ENCODE data around the gene TMEM87B.
"Not testable (repeated sequence)": the region's sequence is repeated elsewhere in the genome, so short reads cannot be mapped to it uniquely, and the experiment has no call there.

TMEM87B gene

DNA sequence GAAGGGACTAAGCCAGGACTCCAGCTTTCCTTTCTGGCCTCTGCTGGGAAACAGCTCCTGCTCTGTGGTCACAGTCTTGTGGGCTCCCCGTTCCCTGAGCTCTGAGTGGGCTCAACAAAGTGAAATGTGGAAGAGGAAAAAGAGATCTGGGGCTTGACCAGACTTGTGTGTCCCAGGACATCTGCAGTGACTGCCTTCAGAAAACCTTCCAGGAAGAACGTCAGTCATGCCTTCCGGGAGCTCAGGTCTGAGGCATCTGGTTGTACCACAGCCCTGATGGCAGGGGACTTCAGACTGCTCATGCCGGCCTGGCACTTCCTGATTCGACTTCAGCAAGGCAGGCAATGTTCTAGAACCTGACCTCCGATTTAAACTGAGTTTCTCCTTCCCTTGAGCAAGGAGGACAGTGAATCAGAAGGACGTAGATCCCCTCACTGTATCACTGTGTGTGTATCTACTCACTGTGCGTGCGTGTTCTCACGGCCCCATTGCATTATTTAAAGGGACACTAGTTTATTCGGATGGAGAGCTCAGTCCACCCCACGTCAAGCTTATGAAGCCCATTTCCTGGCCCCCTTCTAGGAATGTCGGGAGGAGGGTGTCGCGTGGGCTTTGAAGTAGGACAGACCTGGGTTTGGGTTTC lies 82.6 kb downstream of the TMEM87B start:
- intact Hi-C loops (cut with micrococcal nuclease), result no loop called here
- H3K27ac Mint-ChIP-seq, result no peak overlapping the region

DNA sequence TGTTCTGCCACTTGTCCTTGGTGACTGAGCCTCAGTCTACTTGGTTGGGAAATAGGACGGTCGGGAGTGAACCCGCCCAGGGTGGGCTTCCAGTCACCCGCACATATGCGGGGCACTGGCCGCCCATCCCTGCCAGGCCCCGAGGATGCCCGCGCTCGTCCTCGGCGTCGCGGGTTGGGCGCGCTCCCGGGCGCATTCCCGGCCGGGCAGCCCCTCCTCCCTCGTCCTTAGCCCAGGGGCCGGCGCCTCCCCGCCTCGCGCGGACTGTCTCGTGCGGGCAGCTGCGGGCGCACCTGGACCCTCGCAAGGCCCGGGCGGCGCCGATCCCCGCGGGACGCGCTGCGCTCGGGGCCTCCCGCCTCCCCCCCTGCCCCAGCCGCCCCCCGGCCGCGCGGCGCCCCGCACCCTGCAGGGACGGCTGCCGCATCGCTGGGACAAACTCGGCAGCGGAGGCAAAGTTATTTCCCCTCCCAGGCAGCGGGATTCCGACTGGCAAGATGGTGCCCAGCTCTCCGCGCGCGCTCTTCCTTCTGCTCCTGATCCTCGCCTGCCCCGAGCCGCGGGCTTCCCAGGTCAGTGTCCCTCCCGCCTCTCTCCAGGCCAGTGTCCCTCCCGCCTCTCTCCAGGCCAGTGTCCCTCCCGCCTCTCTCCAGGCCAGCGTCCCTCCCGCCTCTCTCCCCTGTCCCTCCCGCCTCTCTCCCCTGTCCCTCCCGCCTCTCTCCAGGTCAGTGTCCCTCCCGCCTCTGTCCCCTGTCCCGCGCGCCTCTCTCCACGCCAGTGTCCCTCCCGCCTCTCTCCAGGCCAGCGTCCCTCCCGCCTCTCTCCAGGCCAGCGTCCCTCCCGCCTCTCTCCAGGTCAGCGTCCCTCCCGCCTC lies 83.3 kb downstream of the TMEM87B start, which contains the start of gene FBLN7:
Gene FBLN7, plus strand, starts transcription at position 227 of the 874 bp plus-strand sequence. Its CDS starts 271 bp downstream, at position 498.
- no peaks in the 10 kb centered on the region for H3K9me3 Mint-ChIP-seq
- no peak within 1 kb of the TSS for H3K27ac Mint-ChIP-seq
- peaks cover 8% of the 10 kb centered on the region for H3K4me1 Mint-ChIP-seq (ENCODE audit: low read depth)
- intact Hi-C loops (cut with micrococcal nuclease), result no loop called here
- H3K4me3 Mint-ChIP-seq, result peak within 1 kb of the TSS; percentile 59
- peaks cover 54% of the 10 kb centered on the region for H3K27me3 Mint-ChIP-seq
- no peaks in the 10 kb centered on the region for H3K36me3 Mint-ChIP-seq (ENCODE audit: low read depth)

More for the DNA sequence above, 82.6 kb downstream of the TMEM87B start:
- Mint-ChIP-seq H3K4me3 (peak overlapping the region; percentile 57), H3K4me1 (ENCODE audit: low read depth) (peaks cover 8% of the 10 kb centered on the region), H3K9me3 (no peaks in the 10 kb centered on the region), H3K36me3 (ENCODE audit: low read depth) (no peaks in the 10 kb centered on the region), H3K27me3 (peaks cover 50% of the 10 kb centered on the region)

DNA sequence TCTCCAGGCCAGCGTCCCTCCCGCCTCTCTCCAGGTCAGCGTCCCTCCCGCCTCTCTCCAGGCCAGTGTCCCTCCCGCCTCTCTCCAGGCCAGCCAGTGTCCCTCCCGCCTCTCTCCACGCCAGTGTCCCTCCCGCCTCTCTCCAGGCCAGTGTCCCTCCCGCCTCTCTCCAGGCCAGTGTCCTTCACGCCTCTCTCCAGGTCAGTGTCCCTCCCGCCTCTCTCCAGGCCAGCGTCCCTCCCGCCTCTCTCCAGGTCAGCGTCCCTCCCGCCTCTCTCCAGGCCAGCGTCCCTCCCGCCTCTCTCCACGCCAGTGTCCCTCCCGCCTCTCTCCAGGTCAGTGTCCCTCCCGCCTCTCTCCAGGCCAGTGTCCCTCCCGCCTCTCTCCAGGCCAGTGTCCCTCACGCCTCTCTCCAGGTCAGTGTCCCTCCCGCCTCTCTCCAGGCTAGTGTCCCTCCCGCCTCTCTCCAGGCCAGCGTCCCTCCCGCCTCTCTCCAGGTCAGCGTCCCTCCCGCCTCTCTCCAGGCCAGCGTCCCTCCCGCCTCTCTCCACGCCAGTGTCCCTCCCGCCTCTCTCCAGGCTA lies 84.1 kb downstream of the TMEM87B start:
- intact Hi-C loops (cut with micrococcal nuclease); H3K36me3 Mint-ChIP-seq (ENCODE audit: low read depth); H3K4me1 Mint-ChIP-seq (ENCODE audit: low read depth); H3K4me3 Mint-ChIP-seq; H3K27ac Mint-ChIP-seq; H3K9me3 Mint-ChIP-seq: not testable (repeated sequence)
- H3K27me3 Mint-ChIP-seq, result peaks cover 56% of the 10 kb centered on the region

DNA sequence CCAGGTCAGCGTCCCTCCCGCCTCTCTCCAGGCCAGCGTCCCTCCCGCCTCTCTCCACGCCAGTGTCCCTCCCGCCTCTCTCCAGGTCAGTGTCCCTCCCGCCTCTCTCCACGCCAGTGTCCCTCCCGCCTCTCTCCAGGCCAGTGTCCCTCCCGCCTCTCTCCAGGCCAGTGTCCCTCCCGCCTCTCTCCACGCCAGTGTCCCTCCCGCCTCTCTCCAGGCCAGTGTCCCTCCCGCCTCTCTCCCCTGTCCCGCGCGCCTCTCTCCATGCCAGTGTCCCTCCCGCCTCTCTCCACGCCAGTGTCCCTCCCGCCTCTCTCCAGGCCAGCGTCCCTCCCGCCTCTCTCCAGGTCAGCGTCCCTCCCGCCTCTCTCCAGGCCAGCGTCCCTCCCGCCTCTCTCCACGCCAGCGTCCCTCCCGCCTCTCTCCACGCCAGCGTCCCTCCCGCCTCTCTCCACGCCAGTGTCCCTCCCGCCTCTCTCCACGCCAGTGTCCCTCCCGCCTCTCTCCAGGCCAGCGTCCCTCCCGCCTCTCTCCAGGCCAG lies 84.7 kb downstream of the TMEM87B start:
- H3K4me1 Mint-ChIP-seq (ENCODE audit: low read depth); H3K27ac Mint-ChIP-seq; intact Hi-C loops (cut with micrococcal nuclease); H3K9me3 Mint-ChIP-seq; H3K4me3 Mint-ChIP-seq; H3K36me3 Mint-ChIP-seq (ENCODE audit: low read depth): not testable (repeated sequence)
- H3K27me3 Mint-ChIP-seq, result peaks cover 56% of the 10 kb centered on the region

DNA sequence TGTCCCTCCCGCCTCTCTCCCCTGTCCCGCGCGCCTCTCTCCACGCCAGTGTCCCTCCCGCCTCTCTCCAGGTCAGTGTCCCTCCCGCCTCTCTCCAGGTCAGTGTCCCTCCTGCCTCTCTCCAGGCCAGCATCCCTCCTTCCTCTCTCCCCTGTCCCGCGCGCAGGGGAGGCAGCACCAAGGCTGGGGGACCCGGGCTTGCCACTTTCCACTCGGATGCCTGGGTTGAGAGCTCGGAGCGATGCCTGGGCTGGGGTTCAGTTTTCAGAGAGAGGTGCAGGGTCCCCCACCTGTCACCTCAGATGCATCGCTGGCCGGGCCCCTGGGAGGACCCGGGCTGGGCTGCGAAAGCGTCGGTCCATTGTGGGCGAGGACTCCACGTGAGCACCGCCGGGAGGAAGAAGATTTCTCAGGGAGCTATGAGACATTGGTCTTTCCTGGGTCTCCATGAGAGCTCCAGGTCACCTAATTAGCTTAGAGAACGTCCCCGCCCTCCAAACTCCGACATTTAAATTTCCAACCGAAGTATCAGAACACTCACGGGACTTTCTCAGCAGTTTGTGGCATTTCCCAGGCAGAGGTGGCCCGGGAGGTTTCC lies 85.2 kb downstream of the TMEM87B start:
- no peak overlapping the region for H3K27ac Mint-ChIP-seq
- peaks cover 8% of the 10 kb centered on the region for H3K4me1 Mint-ChIP-seq (ENCODE audit: low read depth)

DNA sequence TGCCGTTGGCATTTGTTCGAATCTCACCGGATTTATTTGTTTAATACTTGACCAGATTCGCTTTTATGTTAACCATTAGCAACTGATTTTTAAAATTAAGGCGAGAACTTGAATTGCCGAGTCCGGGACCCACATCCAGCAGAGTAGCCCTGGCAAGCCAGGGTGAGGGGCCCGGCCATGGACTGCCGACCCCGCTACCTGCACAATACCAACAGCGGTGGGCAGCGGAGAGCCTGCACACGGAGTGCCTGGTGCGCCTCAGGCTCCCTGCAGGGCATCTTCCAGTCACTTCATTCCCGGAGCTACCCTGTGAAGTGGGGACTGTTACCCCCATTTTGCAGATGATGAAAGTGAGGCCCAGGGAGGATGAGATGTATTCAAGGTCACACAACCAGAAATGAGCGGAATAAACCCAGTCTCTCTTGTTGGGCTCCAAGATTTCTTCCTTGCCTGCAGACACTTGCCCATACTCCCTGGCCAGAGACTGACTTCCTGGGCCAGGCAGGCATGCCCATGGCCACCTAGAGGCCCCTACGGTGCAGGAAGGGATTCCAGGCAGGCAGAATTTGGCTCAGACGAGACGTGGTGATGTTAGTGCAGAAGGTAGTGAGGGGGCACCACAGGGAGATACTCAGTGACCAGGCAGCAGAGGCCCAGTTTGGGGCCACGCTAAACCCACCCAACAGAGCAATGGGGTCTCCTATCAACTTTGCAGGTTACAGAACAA lies 86.0 kb downstream of the TMEM87B start:
- Mint-ChIP-seq H3K27me3 (peaks cover 53% of the 10 kb centered on the region), H3K27ac (no peak overlapping the region), H3K4me3 (no peak overlapping the region), H3K9me3 (no peaks in the 10 kb centered on the region), H3K4me1 (ENCODE audit: low read depth) (peaks cover 8% of the 10 kb centered on the region), H3K36me3 (ENCODE audit: low read depth) (no peaks in the 10 kb centered on the region)
- intact Hi-C loops (cut with micrococcal nuclease), result no loop called here

More for the DNA sequence above, 85.2 kb downstream of the TMEM87B start:
- H3K9me3 Mint-ChIP-seq, result no peaks in the 10 kb centered on the region
- intact Hi-C loops (cut with micrococcal nuclease), result no loop called here
- peaks cover 54% of the 10 kb centered on the region for H3K27me3 Mint-ChIP-seq
- no peaks in the 10 kb centered on the region for H3K36me3 Mint-ChIP-seq (ENCODE audit: low read depth)
- no peak overlapping the region for H3K4me3 Mint-ChIP-seq

DNA sequence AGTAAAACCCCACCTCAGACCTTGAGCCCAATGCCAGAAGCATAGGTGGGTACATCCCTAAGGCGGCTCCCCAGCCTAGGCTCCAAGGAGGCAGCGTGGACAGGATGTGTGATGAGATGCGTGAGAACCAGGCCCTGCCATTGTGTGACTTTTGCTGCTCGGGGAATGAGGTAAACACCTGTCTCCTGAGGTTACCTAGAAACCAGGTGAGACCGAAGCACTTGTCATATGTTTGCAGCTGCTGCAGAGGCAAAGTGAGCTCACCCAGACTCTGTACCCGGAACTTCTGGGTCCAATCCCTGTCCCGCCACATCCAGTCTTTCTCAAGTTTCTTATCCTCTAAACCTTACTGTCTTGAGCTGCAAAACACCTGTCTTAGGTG lies 86.5 kb downstream of the TMEM87B start:
- Mint-ChIP-seq H3K27me3 (peaks cover 49% of the 10 kb centered on the region), H3K4me3 (no peak overlapping the region), H3K4me1 (ENCODE audit: low read depth) (peaks cover 8% of the 10 kb centered on the region), H3K9me3 (no peaks in the 10 kb centered on the region), H3K36me3 (ENCODE audit: low read depth) (no peaks in the 10 kb centered on the region), H3K27ac (no peak overlapping the region)
- intact Hi-C loops (cut with micrococcal nuclease), result no loop called here

DNA sequence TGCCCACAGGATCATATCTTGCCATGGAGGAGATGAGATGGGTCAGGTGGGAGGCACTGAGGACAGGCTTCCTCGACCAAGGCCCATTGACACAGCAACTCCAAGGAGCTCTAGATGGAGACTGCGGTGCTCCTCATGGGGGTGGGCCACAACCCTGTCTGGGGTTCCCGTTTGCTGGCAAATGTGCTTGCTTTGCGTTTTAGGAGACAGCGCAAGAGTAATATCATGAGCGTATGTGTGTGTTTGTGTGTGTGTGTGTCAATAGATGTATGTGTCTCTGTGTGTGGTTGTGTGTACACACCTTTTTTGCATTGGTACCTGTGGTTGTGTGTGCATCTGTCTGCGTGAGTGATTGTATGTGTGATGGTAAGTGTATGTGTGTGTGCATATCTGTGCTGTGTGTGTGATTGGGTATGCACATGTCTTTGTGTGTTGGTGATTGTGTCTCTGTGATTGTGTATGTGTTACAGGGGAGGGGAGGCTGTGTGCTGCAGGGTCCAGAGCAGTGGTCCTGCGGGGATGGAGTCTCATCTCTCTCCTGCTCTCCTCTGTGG lies 87.5 kb downstream of the TMEM87B start:
- H3K4me1 Mint-ChIP-seq (ENCODE audit: low read depth), result peaks cover 4% of the 10 kb centered on the region
- no peak overlapping the region for H3K27ac Mint-ChIP-seq
- intact Hi-C loops (cut with micrococcal nuclease), result no loop called here
- H3K36me3 Mint-ChIP-seq (ENCODE audit: low read depth), result no peaks in the 10 kb centered on the region
- peaks cover 46% of the 10 kb centered on the region for H3K27me3 Mint-ChIP-seq
- no peaks in the 10 kb centered on the region for H3K9me3 Mint-ChIP-seq
- no peak overlapping the region for H3K4me3 Mint-ChIP-seq

DNA sequence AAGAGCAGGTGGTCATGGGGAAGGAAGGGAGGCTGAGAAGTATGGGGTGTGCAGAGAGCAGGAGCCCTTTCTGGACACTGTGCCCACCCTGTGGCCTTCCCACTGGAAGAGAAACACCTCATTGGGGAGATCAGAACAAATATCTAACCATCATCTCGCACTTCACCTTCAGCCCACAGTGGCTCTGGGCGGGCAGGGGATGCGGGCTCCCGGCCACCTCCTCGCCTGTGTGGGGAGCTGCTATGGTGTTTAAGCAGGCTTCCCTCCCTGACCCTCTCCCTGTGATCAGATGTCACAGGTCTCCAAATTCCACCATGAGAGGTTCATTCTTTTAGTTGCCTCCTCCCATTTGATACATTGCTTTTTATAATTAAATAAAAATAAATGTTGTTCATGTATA lies 88.1 kb downstream of the TMEM87B start:
- no peak overlapping the region for H3K27ac Mint-ChIP-seq
- no peaks in the 10 kb centered on the region for H3K9me3 Mint-ChIP-seq
- no peak overlapping the region for H3K4me3 Mint-ChIP-seq
- peaks cover 45% of the 10 kb centered on the region for H3K27me3 Mint-ChIP-seq
- no peaks in the 10 kb centered on the region for H3K4me1 Mint-ChIP-seq (ENCODE audit: low read depth)
- no peaks in the 10 kb centered on the region for H3K36me3 Mint-ChIP-seq (ENCODE audit: low read depth)
- intact Hi-C loops (cut with micrococcal nuclease), result no loop called here

DNA sequence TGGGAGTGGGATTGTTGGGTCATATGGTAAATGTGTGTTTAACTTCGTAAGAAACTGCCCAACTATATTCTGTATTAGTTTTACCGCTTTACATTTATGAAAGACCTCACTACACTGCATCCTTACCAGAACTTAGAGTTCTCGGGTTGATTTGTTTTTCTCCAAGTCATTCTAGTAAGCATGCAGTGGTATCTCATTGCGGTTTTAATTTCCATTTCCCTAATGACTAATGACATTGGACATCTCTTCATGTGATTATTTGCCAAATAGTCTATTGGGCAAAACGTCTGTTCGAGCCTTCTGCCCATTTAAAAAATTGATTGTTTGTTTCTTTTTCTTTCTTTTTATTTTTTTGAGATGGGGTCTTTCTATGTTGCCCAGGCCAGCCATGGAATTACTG lies 89.9 kb downstream of the TMEM87B start:
- H3K4me1 Mint-ChIP-seq (ENCODE audit: low read depth), result no peaks in the 10 kb centered on the region
- no peak overlapping the region for H3K4me3 Mint-ChIP-seq
- H3K27ac Mint-ChIP-seq, result no peak overlapping the region
- H3K27me3 Mint-ChIP-seq, result peaks cover 39% of the 10 kb centered on the region
- no peaks in the 10 kb centered on the region for H3K36me3 Mint-ChIP-seq (ENCODE audit: low read depth)
- intact Hi-C loops (cut with micrococcal nuclease), result no loop called here
- no peaks in the 10 kb centered on the region for H3K9me3 Mint-ChIP-seq

DNA sequence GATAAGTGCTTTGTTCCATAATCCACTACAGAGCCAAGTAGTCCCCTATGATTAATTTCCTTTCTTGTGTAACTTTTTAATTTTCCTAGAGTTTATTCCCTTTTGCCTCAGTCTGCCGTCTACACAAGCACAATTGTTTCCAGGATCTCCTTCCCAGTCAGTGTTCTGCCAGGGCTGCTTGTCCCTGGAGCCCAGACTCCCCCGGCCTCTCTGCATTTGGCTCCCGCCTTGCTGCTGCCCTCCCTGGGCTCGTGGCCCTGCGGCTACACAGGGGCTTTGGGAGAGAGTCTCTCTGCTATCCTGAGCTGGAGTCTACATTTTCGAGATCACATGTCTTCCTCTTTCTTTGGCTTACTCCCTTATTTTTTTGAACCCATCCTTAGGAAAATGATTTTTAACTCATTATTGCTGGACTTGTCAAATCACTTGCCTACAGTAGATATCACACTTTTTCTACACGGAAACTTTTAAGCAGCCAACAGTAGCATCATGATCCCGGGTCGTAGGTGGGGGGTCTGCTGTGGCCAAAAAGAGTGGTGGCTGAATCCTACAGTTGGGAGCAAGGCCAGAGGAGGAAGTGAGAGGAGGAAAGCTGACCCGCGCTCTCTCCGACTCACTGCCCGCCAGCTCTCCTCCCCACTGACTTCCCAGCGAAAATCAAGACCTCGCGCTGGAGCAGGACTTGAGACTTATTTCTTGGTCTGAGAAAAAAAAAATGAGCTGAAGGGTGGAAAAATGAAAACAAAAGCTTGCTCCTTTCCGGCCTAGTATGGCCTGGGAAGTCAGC lies 92.5 kb downstream of the TMEM87B start:
- Mint-ChIP-seq H3K27me3 (peaks cover 16% of the 10 kb centered on the region), H3K9me3 (no peaks in the 10 kb centered on the region), H3K27ac (no peak overlapping the region), H3K4me3 (no peak overlapping the region), H3K4me1 (ENCODE audit: low read depth) (no peaks in the 10 kb centered on the region), H3K36me3 (ENCODE audit: low read depth) (no peaks in the 10 kb centered on the region)
- intact Hi-C loops (cut with micrococcal nuclease), result no loop called here

DNA sequence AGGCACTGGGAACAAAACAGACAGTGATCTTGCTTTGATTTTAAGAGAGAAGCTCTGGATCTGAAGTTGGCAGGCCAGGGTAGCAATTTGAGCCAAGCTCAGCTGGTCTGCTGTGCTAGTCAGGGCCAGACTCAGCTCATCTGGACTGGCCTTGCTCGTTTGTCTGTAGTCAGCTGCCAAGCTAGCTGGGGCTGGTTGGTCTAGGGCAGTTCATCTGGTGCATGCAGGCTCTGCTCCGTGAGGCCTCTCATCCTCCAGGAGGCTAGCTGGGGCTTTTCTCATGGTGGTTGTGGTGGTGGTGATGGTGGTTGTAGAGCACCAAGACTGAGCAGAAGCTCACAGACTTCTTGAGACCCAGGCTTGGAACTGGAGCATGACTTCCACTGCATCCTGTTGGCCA lies 93.4 kb downstream of the TMEM87B start:
- H3K4me3 Mint-ChIP-seq, result no peak overlapping the region
- H3K9me3 Mint-ChIP-seq, result no peaks in the 10 kb centered on the region
- peaks cover 10% of the 10 kb centered on the region for H3K27me3 Mint-ChIP-seq
- intact Hi-C loops (cut with micrococcal nuclease), result no loop called here
- H3K4me1 Mint-ChIP-seq (ENCODE audit: low read depth), result no peaks in the 10 kb centered on the region
- no peaks in the 10 kb centered on the region for H3K36me3 Mint-ChIP-seq (ENCODE audit: low read depth)
- no peak overlapping the region for H3K27ac Mint-ChIP-seq

All from dendritic cell treated with granulocyte-macrophage colony-stimulating factor and Interleukin-4, amounts not matched to agents 40 ng/mL and 50 ng/mL, for 4 days (primary cell).